HG03571 (cell line): ENCODE measurements around the gene EIPR1.
A peak's percentile ranks its signal among the peaks of the same experiment; 100 is the strongest.

Source experiments
- ATAC-seq: cut with Tn5 transposase; IDR thresholded peaks from one replicate; pipeline ENCODE4 v1.9.1; 2021; ENCODE audit not compliant: unreplicated experiment

The EIPR1 gene

GRCh38 chr2:3256157-3256556 is 121.5 kb downstream of the EIPR1 start:
- ATAC-seq: no peak

GRCh38 chr2:3254442-3254941 is 123.1 kb downstream of the EIPR1 start:
- ATAC-seq: peak; percentile 68

- ATAC-seq: no peak
These were observed 123.6 kb downstream of the EIPR1 start for GRCh38 chr2:3253913-3254441.

- ATAC-seq: no peak
These were observed 125.7 kb downstream of the EIPR1 start for GRCh38 chr2:3251946-3252345.

- no peak for ATAC-seq
These were observed 128.1 kb downstream of the EIPR1 start for GRCh38 chr2:3249476-3249962.

- no peak for ATAC-seq
These were observed 128.7 kb downstream of the EIPR1 start for GRCh38 chr2:3248754-3249475.

GRCh38 chr2:3246928-3247714 is 130.5 kb downstream of the EIPR1 start:
- no peak for ATAC-seq

- no peak for ATAC-seq
These were observed 131.2 kb downstream of the EIPR1 start for GRCh38 chr2:3246406-3246805.

GRCh38 chr2:3244486-3244885 is 133.1 kb downstream of the EIPR1 start:
- no peak for ATAC-seq

- no peak for ATAC-seq
These were observed 133.8 kb downstream of the EIPR1 start for GRCh38 chr2:3243804-3244203.

GRCh38 chr2:3242747-3243369 is 134.8 kb downstream of the EIPR1 start:
- peak; percentile 78 for ATAC-seq

GRCh38 chr2:3241971-3242746 is 135.5 kb downstream of the EIPR1 start:
- no peak for ATAC-seq

- peak; percentile 50 for ATAC-seq
These were observed 138.4 kb downstream of the EIPR1 start for GRCh38 chr2:3238951-3239841.

- no peak for ATAC-seq
These were observed 141.1 kb downstream of the EIPR1 start for GRCh38 chr2:3236300-3237045.

- ATAC-seq: no peak
These were observed 143.7 kb downstream of the EIPR1 start for GRCh38 chr2:3233877-3234276.

- no peak for ATAC-seq
These were observed 148.4 kb downstream of the EIPR1 start for GRCh38 chr2:3229221-3229620.

GRCh38 chr2:3224681-3225080 is 152.9 kb downstream of the EIPR1 start:
- ATAC-seq: no peak

- ATAC-seq: peak; percentile 96
These were observed 154.3 kb downstream of the EIPR1 start for GRCh38 chr2:3223080-3223923.
